Tibial nerve (tissue), 4 donors: ENCODE results near the gene ZNF622.

Experiments
- EP300 ChIP-seq, 2 donors: sonication (generic); formaldehyde crosslinking; IDR thresholded peaks; one replicate each; pipeline ENCODE4 v1.6.1; 2017; ENCODE audit warnings: antibody characterized with exemption in 2 of 2, mild to moderate bottlenecking in 1 of 2
- TF ChIP-seq, protein P1 (sequence below), 5 experiments: fragments of 200-600 bp in 3 of 5; fragments of 450-650 bp in 2 of 5; sonication (generic) in 3 of 5; IDR thresholded peaks; one replicate each; pipeline ENCODE4 v1.5.1; 2016 to 2019; ENCODE audit warnings: antibody characterized with exemption in 5 of 5, mild to moderate bottlenecking in 3 of 5, moderate library complexity in 2 of 5

GRCh38 chr5:16490911-16491310, 25.3 kb upstream of the ZNF622 start:
- no peak for TF ChIP-seq EP300 (IDR thresholded peaks at IDR 0.05)
- TF ChIP-seq, protein P1, sequence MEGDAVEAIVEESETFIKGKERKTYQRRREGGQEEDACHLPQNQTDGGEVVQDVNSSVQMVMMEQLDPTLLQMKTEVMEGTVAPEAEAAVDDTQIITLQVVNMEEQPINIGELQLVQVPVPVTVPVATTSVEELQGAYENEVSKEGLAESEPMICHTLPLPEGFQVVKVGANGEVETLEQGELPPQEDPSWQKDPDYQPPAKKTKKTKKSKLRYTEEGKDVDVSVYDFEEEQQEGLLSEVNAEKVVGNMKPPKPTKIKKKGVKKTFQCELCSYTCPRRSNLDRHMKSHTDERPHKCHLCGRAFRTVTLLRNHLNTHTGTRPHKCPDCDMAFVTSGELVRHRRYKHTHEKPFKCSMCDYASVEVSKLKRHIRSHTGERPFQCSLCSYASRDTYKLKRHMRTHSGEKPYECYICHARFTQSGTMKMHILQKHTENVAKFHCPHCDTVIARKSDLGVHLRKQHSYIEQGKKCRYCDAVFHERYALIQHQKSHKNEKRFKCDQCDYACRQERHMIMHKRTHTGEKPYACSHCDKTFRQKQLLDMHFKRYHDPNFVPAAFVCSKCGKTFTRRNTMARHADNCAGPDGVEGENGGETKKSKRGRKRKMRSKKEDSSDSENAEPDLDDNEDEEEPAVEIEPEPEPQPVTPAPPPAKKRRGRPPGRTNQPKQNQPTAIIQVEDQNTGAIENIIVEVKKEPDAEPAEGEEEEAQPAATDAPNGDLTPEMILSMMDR (IDR thresholded peaks at IDR 0.05), result no peak
